ENCODE results near the gene CAMK2N2. TPM values are rescaled to one million over a fixed set of nuclear protein-coding genes. Genes with fewer than 3 reads are reported as not detected.

The CAMK2N2 gene
- total and polyA plus RNA-seq, 9 of the 15 experiments (the other 6 are each of a cell fraction or from before 2014, with no cell fraction given): 0.08 to 0.22 (median 0.11) TPM; not detected in 5

DNA sequence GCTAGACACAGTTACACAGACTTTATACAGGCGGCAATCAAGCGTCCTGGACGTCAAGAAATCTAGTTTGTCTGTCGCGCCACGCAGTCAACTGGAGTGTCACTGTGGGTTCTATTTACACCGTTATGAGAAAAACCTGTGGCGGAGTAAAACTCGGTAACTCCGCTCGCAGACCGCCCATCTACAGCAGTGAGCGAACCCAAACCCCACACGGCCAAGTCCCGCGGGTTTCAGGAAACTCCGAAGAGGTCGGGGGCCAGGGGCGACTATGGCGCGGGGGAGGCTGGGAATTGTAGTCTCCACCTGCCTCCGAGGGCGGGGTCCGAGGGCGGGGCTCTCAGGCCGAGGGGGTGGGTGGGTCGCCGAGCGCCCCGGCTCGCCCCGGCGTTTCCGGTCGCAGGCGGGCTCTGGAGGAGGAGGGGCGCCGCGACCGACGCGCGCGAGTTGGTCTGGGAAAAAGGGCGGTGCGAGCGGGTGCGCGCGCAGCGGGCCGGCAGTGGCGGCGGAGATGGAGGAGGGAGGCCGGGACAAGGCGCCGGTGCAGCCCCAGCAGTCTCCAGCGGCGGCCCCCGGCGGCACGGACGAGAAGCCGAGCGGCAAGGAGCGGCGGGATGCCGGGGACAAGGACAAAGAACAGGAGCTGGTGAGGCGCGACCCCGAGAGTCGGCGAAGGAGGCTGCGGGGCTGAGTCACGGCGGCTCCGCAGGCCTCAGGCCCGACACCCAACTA lies 37.6 kb upstream of the CAMK2N2 start, which contains the start of gene PSMD2 (continued):
- no peak for TF ChIP-seq ZNF830 (CRISPR knock-in tag; IDR thresholded peaks at IDR 0.05)
- peak; percentile 82 for TF ChIP-seq TBP (optimal IDR thresholded peaks at IDR 0.05; ENCODE audit: low read depth, low read length)
- TF ChIP-seq, protein P1, sequence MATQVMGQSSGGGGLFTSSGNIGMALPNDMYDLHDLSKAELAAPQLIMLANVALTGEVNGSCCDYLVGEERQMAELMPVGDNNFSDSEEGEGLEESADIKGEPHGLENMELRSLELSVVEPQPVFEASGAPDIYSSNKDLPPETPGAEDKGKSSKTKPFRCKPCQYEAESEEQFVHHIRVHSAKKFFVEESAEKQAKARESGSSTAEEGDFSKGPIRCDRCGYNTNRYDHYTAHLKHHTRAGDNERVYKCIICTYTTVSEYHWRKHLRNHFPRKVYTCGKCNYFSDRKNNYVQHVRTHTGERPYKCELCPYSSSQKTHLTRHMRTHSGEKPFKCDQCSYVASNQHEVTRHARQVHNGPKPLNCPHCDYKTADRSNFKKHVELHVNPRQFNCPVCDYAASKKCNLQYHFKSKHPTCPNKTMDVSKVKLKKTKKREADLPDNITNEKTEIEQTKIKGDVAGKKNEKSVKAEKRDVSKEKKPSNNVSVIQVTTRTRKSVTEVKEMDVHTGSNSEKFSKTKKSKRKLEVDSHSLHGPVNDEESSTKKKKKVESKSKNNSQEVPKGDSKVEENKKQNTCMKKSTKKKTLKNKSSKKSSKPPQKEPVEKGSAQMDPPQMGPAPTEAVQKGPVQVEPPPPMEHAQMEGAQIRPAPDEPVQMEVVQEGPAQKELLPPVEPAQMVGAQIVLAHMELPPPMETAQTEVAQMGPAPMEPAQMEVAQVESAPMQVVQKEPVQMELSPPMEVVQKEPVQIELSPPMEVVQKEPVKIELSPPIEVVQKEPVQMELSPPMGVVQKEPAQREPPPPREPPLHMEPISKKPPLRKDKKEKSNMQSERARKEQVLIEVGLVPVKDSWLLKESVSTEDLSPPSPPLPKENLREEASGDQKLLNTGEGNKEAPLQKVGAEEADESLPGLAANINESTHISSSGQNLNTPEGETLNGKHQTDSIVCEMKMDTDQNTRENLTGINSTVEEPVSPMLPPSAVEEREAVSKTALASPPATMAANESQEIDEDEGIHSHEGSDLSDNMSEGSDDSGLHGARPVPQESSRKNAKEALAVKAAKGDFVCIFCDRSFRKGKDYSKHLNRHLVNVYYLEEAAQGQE (IDR thresholded peaks at IDR 0.05; ENCODE audit: borderline replicate concordance): no peak
- TF ChIP-seq, protein P1 (CRISPR knock-in tag; IDR thresholded peaks at IDR 0.05; ENCODE audit: low read depth): 0 out of 2 replicates have a peak, but pooled peaks have one; percentile 68
- no peak for TF ChIP-seq E2F3 (CRISPR knock-in tag; IDR thresholded peaks at IDR 0.05)
- TF ChIP-seq SMAD3 (CRISPR knock-in tag; conservative IDR thresholded peaks at IDR 0.05): no peak
- no peak for TF ChIP-seq ZNF140 (CRISPR knock-in tag; IDR thresholded peaks at IDR 0.05)
- no peak for TF ChIP-seq ZNF57 (CRISPR knock-in tag; IDR thresholded peaks at IDR 0.05)
- no peak for TF ChIP-seq RNF2 (IDR thresholded peaks at IDR 0.05)
- no peak for TF ChIP-seq ZNF133 (CRISPR knock-in tag; IDR thresholded peaks at IDR 0.05)
- TF ChIP-seq, protein P2, sequence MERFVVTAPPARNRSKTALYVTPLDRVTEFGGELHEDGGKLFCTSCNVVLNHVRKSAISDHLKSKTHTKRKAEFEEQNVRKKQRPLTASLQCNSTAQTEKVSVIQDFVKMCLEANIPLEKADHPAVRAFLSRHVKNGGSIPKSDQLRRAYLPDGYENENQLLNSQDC (CRISPR knock-in tag; IDR thresholded peaks at IDR 0.05): no peak
- TF ChIP-seq, protein P3, sequence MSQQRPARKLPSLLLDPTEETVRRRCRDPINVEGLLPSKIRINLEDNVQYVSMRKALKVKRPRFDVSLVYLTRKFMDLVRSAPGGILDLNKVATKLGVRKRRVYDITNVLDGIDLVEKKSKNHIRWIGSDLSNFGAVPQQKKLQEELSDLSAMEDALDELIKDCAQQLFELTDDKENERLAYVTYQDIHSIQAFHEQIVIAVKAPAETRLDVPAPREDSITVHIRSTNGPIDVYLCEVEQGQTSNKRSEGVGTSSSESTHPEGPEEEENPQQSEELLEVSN (IDR thresholded peaks at IDR 0.05; ENCODE audit: borderline replicate concordance in 1 of 2, extremely low read depth in 1 of 2, insufficient read depth in 1 of 2, insufficient read length in 1 of 2, low read depth in 1 of 2, low read length in 1 of 2, poor library complexity in 1 of 2, severe bottlenecking in 1 of 2): peak in 1 of 2 experiments; percentile 30

All from K562 (cell line).